DND-41 (cell line): ENCODE measurements around the gene DYDC1.

Source experiments
- ATAC-seq: fragments of 200-7000 bp; cut with Tn5 transposase; 3 replicates; pipeline ENCODE4 v1.9.1; 2021; ENCODE audit warnings: low read depth; ENCODE audit not compliant: insufficient read depth
- DNase-seq: peaks from one replicate; pipeline ENCODE4 v3.0.0-alpha.2; 2020
- H2AFZ ChIP-seq: 2 replicates; pipeline ENCODE4 v1.6.0; 2012; ENCODE audit warnings: low read depth, low read length
- H3K27ac ChIP-seq: 2 replicates; pipeline ENCODE4 v1.5.1; 2012; ENCODE audit warnings: low read length, inconsistent platforms
- H3K27me3 ChIP-seq: fragments of 200-600 bp; sonication (generic); 2 replicates; pipeline ENCODE4 v1.6.0; 2012; ENCODE audit warnings: low read length, mild to moderate bottlenecking, inconsistent platforms; ENCODE audit not compliant: insufficient read depth, poor library complexity
- H3K36me3 ChIP-seq: 2 replicates; pipeline ENCODE4 v1.5.1; 2012; ENCODE audit warnings: low read length, inconsistent platforms; ENCODE audit not compliant: insufficient read depth
- H3K4me1 ChIP-seq: 2 replicates; pipeline ENCODE4 v1.5.1; 2012; ENCODE audit warnings: mild to moderate bottlenecking, low read length; ENCODE audit not compliant: insufficient read depth
- H3K4me2 ChIP-seq: 2 replicates; pipeline ENCODE4 v1.6.0; 2012; ENCODE audit warnings: mild to moderate bottlenecking, moderate library complexity, low read length, inconsistent platforms; ENCODE audit not compliant: insufficient read depth
- H3K4me3 ChIP-seq, 2 experiments: fragments of 200-600 bp in 1 of 2; shearing (Covaris generic) in 1 of 2; 2 replicates each; pipeline ENCODE4 v1.5.1; 2012 to 2016; ENCODE audit warnings: inconsistent platforms in 2 of 2, low read length in 2 of 2, mild to moderate bottlenecking in 2 of 2, low read depth in 1 of 2, moderate library complexity in 1 of 2
- H3K79me2 ChIP-seq: 2 replicates; pipeline ENCODE4 v1.6.0; 2012; ENCODE audit warnings: low read length, inconsistent platforms; ENCODE audit not compliant: insufficient read depth
- H3K9ac ChIP-seq: 2 replicates; pipeline ENCODE4 v1.6.0; 2012; ENCODE audit warnings: low read depth, mild to moderate bottlenecking, inconsistent platforms, low read length, moderate library complexity
- H3K9me3 ChIP-seq: 2 replicates; pipeline ENCODE4 v1.5.1; 2012; ENCODE audit warnings: low read length, moderate library complexity, mild to moderate bottlenecking, inconsistent platforms; ENCODE audit not compliant: insufficient read depth, severe bottlenecking
- H4K20me1 ChIP-seq: 2 replicates; pipeline ENCODE4 v1.6.0; 2012; ENCODE audit warnings: low read length; ENCODE audit not compliant: insufficient read depth
- EZH2 ChIP-seq: IDR thresholded peaks from 3 replicates; pipeline ENCODE4 v1.6.1; 2012; ENCODE audit warnings: borderline replicate concordance, low read depth, mild to moderate bottlenecking, moderate library complexity, low read length, inconsistent platforms; ENCODE audit not compliant: severe bottlenecking
- TF ChIP-seq, protein P1 (sequence below): IDR thresholded peaks from 2 replicates; pipeline ENCODE4 v1.5.1; 2012; ENCODE audit warnings: borderline replicate concordance, low read length, moderate library complexity, mild to moderate bottlenecking; ENCODE audit not compliant: poor library complexity, severe bottlenecking; ENCODE audit errors: extremely low read depth

DYDC1 gene

DNA sequence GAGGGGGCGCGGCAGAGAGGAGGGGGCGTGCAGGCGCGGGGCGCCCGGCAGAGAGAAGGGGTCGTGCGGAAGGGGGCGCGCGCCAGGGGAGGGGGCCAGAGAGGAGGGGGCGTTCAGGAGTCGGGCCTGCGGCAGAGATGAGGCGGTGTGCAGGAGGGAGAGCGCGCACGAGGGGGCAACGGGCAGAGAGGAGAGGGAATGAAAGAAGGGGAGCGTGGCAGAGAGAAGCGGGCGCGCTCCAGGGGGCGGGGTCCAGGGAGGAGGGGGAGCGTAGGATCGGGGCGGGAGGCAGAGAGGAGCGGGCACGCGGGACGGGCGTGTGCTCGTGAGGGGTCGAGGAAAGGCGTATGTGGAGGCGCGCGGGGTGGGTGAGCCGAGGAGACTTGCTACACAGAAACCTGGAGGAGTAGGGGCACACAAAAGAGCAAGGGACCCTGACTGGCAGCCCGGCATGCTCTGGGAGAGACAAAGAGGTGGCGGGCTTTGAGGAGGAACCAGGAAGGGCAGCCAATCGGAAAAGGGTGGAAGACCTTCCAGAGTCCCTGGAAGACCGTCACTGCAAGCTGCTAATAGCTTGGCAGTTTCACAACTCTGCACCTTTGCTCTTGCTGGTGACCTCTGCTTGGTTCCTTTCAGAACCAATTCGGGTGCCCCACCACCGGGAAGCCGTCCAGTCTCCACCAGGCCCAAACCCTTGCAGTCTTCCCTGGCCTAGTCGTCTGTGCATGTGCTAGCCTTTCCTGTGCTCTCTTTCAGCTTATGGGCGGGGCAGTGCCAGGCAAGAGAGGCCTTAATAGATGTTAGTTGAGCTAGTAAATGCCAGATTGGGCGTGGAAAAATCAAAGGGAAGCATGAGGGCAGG is 665 bp upstream of the DYDC1 start:
- Histone ChIP-seq H3K9ac (no peak overlapping the region), H3K36me3 (no peaks in the 10 kb centered on the region), H4K20me1 (no peaks in the 10 kb centered on the region), H3K27ac (no peak overlapping the region), H3K79me2 (no peaks in the 10 kb centered on the region), H3K4me2 (no peak overlapping the region), H3K9me3 (no peaks in the 10 kb centered on the region), H3K4me3 (no peak overlapping the region), H2AFZ (no peak overlapping the region), H3K27me3 (peaks cover 4% of the 10 kb centered on the region), H3K4me1 (no peaks in the 10 kb centered on the region)
- TF ChIP-seq EZH2 = no peak
- TF ChIP-seq, protein P1, sequence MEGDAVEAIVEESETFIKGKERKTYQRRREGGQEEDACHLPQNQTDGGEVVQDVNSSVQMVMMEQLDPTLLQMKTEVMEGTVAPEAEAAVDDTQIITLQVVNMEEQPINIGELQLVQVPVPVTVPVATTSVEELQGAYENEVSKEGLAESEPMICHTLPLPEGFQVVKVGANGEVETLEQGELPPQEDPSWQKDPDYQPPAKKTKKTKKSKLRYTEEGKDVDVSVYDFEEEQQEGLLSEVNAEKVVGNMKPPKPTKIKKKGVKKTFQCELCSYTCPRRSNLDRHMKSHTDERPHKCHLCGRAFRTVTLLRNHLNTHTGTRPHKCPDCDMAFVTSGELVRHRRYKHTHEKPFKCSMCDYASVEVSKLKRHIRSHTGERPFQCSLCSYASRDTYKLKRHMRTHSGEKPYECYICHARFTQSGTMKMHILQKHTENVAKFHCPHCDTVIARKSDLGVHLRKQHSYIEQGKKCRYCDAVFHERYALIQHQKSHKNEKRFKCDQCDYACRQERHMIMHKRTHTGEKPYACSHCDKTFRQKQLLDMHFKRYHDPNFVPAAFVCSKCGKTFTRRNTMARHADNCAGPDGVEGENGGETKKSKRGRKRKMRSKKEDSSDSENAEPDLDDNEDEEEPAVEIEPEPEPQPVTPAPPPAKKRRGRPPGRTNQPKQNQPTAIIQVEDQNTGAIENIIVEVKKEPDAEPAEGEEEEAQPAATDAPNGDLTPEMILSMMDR = no peak
- ATAC-seq = no peak
- no peak for DNase-seq

GRCh38 chr10:80351220-80351619 is 5.3 kb downstream of the DYDC1 start:
- H3K79me2 ChIP-seq = no peaks in the 10 kb centered on the region
- no peak overlapping the region for H3K27ac ChIP-seq
- TF ChIP-seq, protein P1 = no peak
- TF ChIP-seq EZH2 = no peak
- no peak overlapping the region for H3K4me3 ChIP-seq
- no peak for DNase-seq
- no peaks in the 10 kb centered on the region for H3K36me3 ChIP-seq
- no peaks in the 10 kb centered on the region for H3K4me1 ChIP-seq
- no peaks in the 10 kb centered on the region for H4K20me1 ChIP-seq
- no peak for ATAC-seq
- H2AFZ ChIP-seq = no peak overlapping the region
- peaks cover under 1% of the 10 kb centered on the region for H3K27me3 ChIP-seq
- H3K9me3 ChIP-seq = no peaks in the 10 kb centered on the region
- no peak overlapping the region for H3K4me2 ChIP-seq
- H3K9ac ChIP-seq = no peak overlapping the region

- Histone ChIP-seq H3K9ac (no peak overlapping the region), H3K36me3 (no peaks in the 10 kb centered on the region), H3K4me2 (no peak overlapping the region), H3K4me3 (no peak overlapping the region), H2AFZ (no peak overlapping the region), H3K79me2 (no peaks in the 10 kb centered on the region), H3K9me3 (no peaks in the 10 kb centered on the region), H3K4me1 (no peaks in the 10 kb centered on the region), H3K27me3 (no peaks in the 10 kb centered on the region), H4K20me1 (no peaks in the 10 kb centered on the region), H3K27ac (no peak overlapping the region)
- ATAC-seq = no peak
- TF ChIP-seq EZH2 = no peak
- TF ChIP-seq, protein P1 = no peak
- DNase-seq = no peak
Observed at GRCh38 chr10:80350251-80350650, 6.3 kb downstream of the DYDC1 start.
